SK-N-SH (cell line): Measurements from ENCODE around the gene GPANK1.

Source experiments
- CHD2 ChIP-seq: fragments of 150-350 bp; IDR thresholded peaks from 2 replicates; pipeline ENCODE4 v1.6.1; 2018; ENCODE audit warnings: low read length; ENCODE audit not compliant: partially characterized antibody
- ELF1 ChIP-seq: IDR thresholded peaks from 2 replicates; pipeline ENCODE4 v1.4.0; 2012
- EZH2phosphoT487 ChIP-seq: fragments of 200-600 bp; sonication (generic); IDR thresholded peaks from 2 replicates; pipeline ENCODE4 v1.6.1; 2017; ENCODE audit warnings: low read depth, mixed run types, mild to moderate bottlenecking, antibody characterized with exemption, moderate library complexity, borderline replicate concordance
- IRF3 ChIP-seq: fragments of 150-350 bp; IDR thresholded peaks from 2 replicates; pipeline ENCODE4 v1.6.1; 2016; ENCODE audit warnings: mild to moderate bottlenecking, low read depth, low read length
- NRF1 ChIP-seq: IDR thresholded peaks from 2 replicates; pipeline ENCODE4 v1.6.1; 2012; ENCODE audit warnings: low read depth, mild to moderate bottlenecking, low read length
- POLR2AphosphoS5 ChIP-seq: IDR thresholded peaks from 2 replicates; pipeline ENCODE4 v1.6.1; 2012; ENCODE audit warnings: low read depth, low read length
- REST ChIP-seq: IDR thresholded peaks from 2 replicates; pipeline ENCODE4 v1.6.1; 2012; ENCODE audit warnings: mild to moderate bottlenecking, low read depth, low read length, moderate library complexity
- RFX5 ChIP-seq: IDR thresholded peaks from 2 replicates; pipeline ENCODE4 v1.6.1; 2012; ENCODE audit warnings: mild to moderate bottlenecking, improper control_type of control experiment, low read length
- SMC3 ChIP-seq: IDR thresholded peaks from 2 replicates; pipeline ENCODE4 v1.6.1; 2012; ENCODE audit warnings: low read depth, low read length, improper control_type of control experiment
- TAF1 ChIP-seq: IDR thresholded peaks from 2 replicates; pipeline ENCODE4 v1.6.1; 2012; ENCODE audit warnings: low read depth, mild to moderate bottlenecking, low read length, moderate library complexity, borderline replicate concordance
- TCF12 ChIP-seq: IDR thresholded peaks from 2 replicates; pipeline ENCODE4 v1.4.0; 2012
- USF1 ChIP-seq: IDR thresholded peaks from 2 replicates; pipeline ENCODE4 v1.4.0; 2012; ENCODE audit warnings: low read depth, borderline replicate concordance
- YY1 ChIP-seq: IDR thresholded peaks from 2 replicates; pipeline ENCODE4 v1.4.0; 2012; ENCODE audit warnings: low read depth, mild to moderate bottlenecking
- TF ChIP-seq, protein P1 (sequence below): fragments of 200-600 bp; sonication (generic); IDR thresholded peaks from 2 replicates; pipeline ENCODE4 v1.6.1; 2017; ENCODE audit warnings: antibody characterized with exemption, mild to moderate bottlenecking, moderate library complexity

DNA sequence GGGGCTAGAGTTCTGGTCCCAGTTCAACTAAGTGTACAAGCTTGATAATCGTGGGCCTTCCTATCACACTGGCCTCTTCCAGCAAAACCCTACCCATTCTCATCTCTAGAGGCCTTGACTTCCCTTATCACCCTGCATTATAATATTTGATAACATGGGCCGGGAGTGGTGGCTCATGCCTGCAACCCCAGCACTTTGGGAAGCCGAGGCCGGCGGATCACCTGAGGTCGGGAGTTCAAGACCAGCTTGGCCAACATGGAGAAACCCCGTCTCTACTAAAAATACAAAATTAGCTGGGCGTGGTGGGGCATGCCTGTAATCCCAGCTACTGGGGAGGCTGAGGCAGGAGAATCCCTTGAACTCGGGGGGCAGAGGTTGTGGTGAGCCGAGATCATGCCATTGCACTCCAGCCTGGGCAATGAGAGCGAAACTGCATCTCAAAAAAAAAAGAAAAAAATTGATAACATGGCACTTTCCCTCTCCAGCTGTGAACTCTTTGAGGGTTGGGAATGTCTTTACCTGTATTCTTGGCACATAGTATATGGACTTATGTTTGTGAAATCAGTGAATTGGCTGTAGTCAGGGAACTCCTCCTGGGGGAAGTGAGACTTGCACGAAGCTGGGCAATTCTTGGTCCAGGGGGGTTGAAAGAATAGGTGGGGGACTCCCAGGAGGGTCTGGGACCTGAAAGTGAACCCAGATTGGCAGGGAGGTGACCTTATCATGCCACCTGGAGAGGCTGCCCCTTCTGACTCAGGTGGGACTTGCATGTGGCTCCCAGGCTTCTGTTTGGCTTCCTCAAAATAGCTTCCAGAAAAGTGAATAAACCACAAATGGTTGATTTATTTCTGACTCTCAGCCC is 3.3 kb downstream of the GPANK1 start:
- TF ChIP-seq REST (no peak), IRF3 (no peak), SMC3 (no peak), POLR2AphosphoS5 (no peak), EZH2phosphoT487 (no peak), TAF1 (no peak), USF1 (no peak), TCF12 (no peak), YY1 (no peak), RFX5 (no peak), NRF1 (no peak), CHD2 (no peak), ELF1 (no peak)
- TF ChIP-seq, protein P1, sequence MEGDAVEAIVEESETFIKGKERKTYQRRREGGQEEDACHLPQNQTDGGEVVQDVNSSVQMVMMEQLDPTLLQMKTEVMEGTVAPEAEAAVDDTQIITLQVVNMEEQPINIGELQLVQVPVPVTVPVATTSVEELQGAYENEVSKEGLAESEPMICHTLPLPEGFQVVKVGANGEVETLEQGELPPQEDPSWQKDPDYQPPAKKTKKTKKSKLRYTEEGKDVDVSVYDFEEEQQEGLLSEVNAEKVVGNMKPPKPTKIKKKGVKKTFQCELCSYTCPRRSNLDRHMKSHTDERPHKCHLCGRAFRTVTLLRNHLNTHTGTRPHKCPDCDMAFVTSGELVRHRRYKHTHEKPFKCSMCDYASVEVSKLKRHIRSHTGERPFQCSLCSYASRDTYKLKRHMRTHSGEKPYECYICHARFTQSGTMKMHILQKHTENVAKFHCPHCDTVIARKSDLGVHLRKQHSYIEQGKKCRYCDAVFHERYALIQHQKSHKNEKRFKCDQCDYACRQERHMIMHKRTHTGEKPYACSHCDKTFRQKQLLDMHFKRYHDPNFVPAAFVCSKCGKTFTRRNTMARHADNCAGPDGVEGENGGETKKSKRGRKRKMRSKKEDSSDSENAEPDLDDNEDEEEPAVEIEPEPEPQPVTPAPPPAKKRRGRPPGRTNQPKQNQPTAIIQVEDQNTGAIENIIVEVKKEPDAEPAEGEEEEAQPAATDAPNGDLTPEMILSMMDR: no peak
